ENCODE data around the gene KCNN1.

KCNN1 gene

DNA sequence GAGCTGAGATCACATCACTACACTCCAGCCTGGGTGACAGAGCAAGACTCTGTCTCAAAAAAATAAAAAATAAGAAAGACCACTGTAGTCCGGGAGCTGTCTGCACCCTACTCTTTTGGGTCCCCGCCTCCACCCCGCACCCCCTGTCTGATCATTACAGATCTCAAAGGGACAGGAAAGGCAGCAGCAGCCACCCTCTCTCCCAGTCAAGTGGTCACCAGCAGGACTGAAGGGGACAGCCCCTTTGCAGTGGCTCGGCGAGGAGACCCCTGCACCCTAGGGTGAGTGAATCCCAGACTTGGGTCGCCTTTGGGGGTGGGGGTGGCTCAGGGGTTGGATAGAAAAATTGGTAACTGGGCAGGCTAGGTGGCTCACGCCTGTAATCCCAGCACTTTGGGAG, 12.5 kb upstream of the KCNN1 start:
- DNase-seq = no peak
- H3K27me3 ChIP-seq (replicated peaks) = peaks cover 64% of the 10 kb centered on the region
- no peaks in the 10 kb centered on the region for H3K36me3 ChIP-seq (replicated peaks)
- in situ Hi-C loops (cut with HindIII; ENCODE audit: low pct_ligation_motif_present, low sequenced_read_pairs) = loop anchor here (10.0 kb wide), 1 partner anchor 430 kb away; a partner anchor contains a TSS
- H3K27ac ChIP-seq = no peak overlapping the region
- H3K4me3 ChIP-seq (ENCODE audit: low read depth, low read length) = no peak overlapping the region
- no peak for TF ChIP-seq CTCF (IDR thresholded peaks at IDR 0.05; ENCODE audit: low read depth, low read length, missing control alignments)

DNA sequence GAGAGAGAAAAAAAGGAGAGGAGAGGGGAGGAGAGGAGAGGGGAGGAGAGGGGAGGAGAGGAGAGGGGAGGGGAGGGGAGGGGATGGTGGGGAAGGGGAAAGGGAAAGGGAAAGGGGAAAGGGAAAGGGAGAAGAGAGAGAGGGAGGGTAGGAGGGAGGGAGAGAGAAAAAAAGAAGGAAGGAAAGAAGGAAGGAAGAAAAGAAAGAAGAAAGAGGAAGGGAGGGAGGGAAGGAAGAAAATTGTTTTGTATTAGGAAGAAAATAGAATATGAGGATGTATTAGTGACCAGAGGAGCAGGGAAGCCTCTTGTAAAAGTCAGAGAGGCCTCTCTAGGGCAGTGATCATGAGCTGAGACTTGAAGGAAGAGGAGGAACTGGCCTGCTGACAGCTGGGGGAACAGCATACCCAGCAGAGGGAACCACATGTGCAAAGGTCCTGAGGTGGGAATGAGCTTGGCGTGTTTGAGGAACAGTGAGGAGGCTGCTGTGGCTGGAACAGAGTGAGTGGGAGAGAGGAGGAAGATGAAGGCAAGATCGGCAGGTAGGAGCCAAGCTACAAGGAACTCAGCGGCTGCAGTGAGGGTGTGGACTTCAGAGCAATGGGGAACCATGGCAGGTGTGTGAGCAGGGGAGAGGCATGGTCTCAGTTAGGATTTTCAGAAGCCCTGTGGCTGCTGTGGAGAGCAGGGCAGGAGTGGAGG, 9.6 kb upstream of the KCNN1 start:
- H3K4me3 ChIP-seq (ENCODE audit: low read depth, low read length) = no peak overlapping the region
- no peak for DNase-seq
- no peak for TF ChIP-seq CTCF (IDR thresholded peaks at IDR 0.05; ENCODE audit: low read depth, low read length, missing control alignments)
- H3K27ac ChIP-seq = no peak overlapping the region
- H3K27me3 ChIP-seq (replicated peaks) = peaks cover 36% of the 10 kb centered on the region
- in situ Hi-C loops (cut with HindIII; ENCODE audit: low pct_ligation_motif_present, low sequenced_read_pairs) = loop anchor here (10.0 kb wide), 1 partner anchor 432 kb away; a partner anchor contains a TSS
- no peaks in the 10 kb centered on the region for H3K36me3 ChIP-seq (replicated peaks)

- no peak for TF ChIP-seq CTCF (IDR thresholded peaks at IDR 0.05; ENCODE audit: low read depth, low read length, missing control alignments)
- DNase-seq = no peak
- Histone ChIP-seq H3K27me3 (replicated peaks) (peaks cover 31% of the 10 kb centered on the region), H3K36me3 (replicated peaks) (no peaks in the 10 kb centered on the region), H3K27ac (no peak overlapping the region), H3K4me3 (ENCODE audit: low read depth, low read length) (no peak overlapping the region)
- in situ Hi-C loops (cut with HindIII; ENCODE audit: low pct_ligation_motif_present, low sequenced_read_pairs) = loop anchor here (10.0 kb wide), 1 partner anchor 433 kb away; a partner anchor contains a TSS
These were observed 9.0 kb upstream of the KCNN1 start for GRCh38 chr19:17957885-17958284.

DNA sequence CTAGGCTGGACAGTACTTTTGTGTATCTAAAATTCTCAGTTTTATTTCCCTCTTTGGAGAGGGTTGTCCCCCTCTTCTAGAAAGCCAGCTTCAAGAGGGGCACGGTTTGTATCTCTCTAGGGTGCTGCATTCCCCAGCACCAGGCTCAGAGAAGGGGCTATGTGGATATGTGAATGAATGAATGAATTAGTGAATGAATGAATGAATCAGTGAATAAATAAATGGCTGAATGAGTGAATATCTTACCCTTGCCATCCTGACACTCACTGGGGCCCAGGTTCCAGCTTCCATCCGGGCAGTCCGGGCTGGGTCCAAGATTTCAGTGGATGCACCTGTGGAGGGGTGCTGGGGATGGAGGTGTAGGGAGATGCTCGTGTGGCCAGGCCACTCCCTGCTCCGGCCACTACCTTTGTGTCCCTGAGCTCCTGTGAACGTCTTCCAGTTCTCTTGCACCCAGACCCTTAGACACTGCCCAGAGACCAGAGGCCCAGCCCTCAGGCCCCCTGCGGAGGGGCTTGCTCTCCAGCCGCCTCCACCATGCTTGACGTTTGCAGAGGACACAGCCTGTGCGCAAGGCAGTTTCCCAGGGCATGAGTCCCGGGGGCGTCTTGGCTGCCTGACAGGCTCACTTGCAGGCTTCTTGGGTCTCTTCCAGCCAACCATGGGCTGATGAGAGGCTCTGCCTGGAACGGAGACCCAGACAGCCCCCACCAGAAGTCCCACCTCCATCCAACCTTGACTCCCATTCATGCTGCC, 2.8 kb upstream of the KCNN1 start:
- peaks cover 37% of the 10 kb centered on the region for H3K27me3 ChIP-seq (replicated peaks)
- H3K36me3 ChIP-seq (replicated peaks) = no peaks in the 10 kb centered on the region
- no peak for TF ChIP-seq CTCF (IDR thresholded peaks at IDR 0.05; ENCODE audit: low read depth, low read length, missing control alignments)
- H3K4me3 ChIP-seq (ENCODE audit: low read depth, low read length) = no peak overlapping the region
- no peak for DNase-seq
- in situ Hi-C loops (cut with HindIII; ENCODE audit: low pct_ligation_motif_present, low sequenced_read_pairs) = no loop called here
- H3K27ac ChIP-seq = no peak overlapping the region

GRCh38 chr19:17965370-17966128, 1.4 kb upstream of the KCNN1 start:
- in situ Hi-C loops (cut with HindIII; ENCODE audit: low pct_ligation_motif_present, low sequenced_read_pairs) = no loop called here
- TF ChIP-seq CTCF (IDR thresholded peaks at IDR 0.05; ENCODE audit: low read depth, low read length, missing control alignments) = no peak
- H3K36me3 ChIP-seq (replicated peaks) = no peaks in the 10 kb centered on the region
- H3K27me3 ChIP-seq (replicated peaks) = peaks cover 37% of the 10 kb centered on the region
- no peak overlapping the region for H3K27ac ChIP-seq
- no peak for DNase-seq
- H3K4me3 ChIP-seq (ENCODE audit: low read depth, low read length) = no peak overlapping the region
